Stimulated activated effector memory CD8-positive, alpha-beta T cell treated with anti-CD3 and anti-CD28 coated beads, Interleukin-12 subunit alpha, Interleukin-12 subunit beta, amount 100 ng/mL, for 72 hours (primary cell): ENCODE measurements around the gene TRIM17.

ENCODE experiments used
- ATAC-seq: fragments of 150-1000 bp; cut with Tn5 transposase; 2 replicates; pipeline ENCODE4 v1.10.0; 2021
- DNase-seq, 2 donors: peaks; one replicate each; pipeline ENCODE4 v3.0.0; 2021 to 2022; ENCODE audit warnings: low spot score in 2 of 2
- H3K27ac Mint-ChIP-seq: one replicate; pipeline ENCODE4 v1.8.0; 2022; ENCODE audit warnings: mild to moderate bottlenecking, mixed read lengths
- H3K36me3 Mint-ChIP-seq: one replicate; pipeline ENCODE4 v1.8.0; 2022; ENCODE audit warnings: mild to moderate bottlenecking, mixed read lengths
- H3K4me1 Mint-ChIP-seq: one replicate; pipeline ENCODE4 v1.8.0; 2022; ENCODE audit warnings: mixed read lengths
- H3K4me3 Mint-ChIP-seq: one replicate; pipeline ENCODE4 v1.8.0; 2022; ENCODE audit warnings: mild to moderate bottlenecking, mixed read lengths
- H3K9me3 Mint-ChIP-seq: one replicate; pipeline ENCODE4 v1.8.0; 2022; ENCODE audit warnings: mixed read lengths

The TRIM17 gene

GRCh38 chr1:228358039-228358763, 58.5 kb downstream of the TRIM17 start:
- Mint-ChIP-seq H3K27ac (peak overlapping the region; percentile 87), H3K4me1 (peaks cover 11% of the 10 kb centered on the region), H3K4me3 (peak overlapping the region; percentile 38), H3K9me3 (no peaks in the 10 kb centered on the region), H3K36me3 (no peaks in the 10 kb centered on the region)
- DNase-seq, result no peak
- ATAC-seq, result peak; percentile 88
